ENCODE results near the gene GALNT10.

GALNT10 gene

GRCh38 chr5:154325566-154325965 lies 135.0 kb downstream of the GALNT10 start:
- no peak for DNase-seq (ENCODE audit: low spot score)

- DNase-seq (ENCODE audit: low spot score) = no peak
These were observed 138.5 kb downstream of the GALNT10 start for GRCh38 chr5:154329062-154329461.

- no peak for DNase-seq (ENCODE audit: low spot score)
These were observed 139.0 kb downstream of the GALNT10 start for GRCh38 chr5:154329519-154330040.

GRCh38 chr5:154330097-154330667 lies 139.6 kb downstream of the GALNT10 start:
- no peak for DNase-seq (ENCODE audit: low spot score)

GRCh38 chr5:154331232-154331631 lies 140.7 kb downstream of the GALNT10 start:
- DNase-seq (ENCODE audit: low spot score) = no peak

- DNase-seq (ENCODE audit: low spot score) = no peak
These were observed 141.4 kb downstream of the GALNT10 start for GRCh38 chr5:154331924-154332323.

- no peak for DNase-seq (ENCODE audit: low spot score)
These were observed 141.9 kb downstream of the GALNT10 start for GRCh38 chr5:154332451-154332850.

GRCh38 chr5:154333016-154333415 lies 142.5 kb downstream of the GALNT10 start:
- no peak for DNase-seq (ENCODE audit: low spot score)

- DNase-seq (ENCODE audit: low spot score) = no peak
These were observed 144.0 kb downstream of the GALNT10 start for GRCh38 chr5:154334406-154335064.

- DNase-seq (ENCODE audit: low spot score) = no peak
These were observed 144.5 kb downstream of the GALNT10 start for GRCh38 chr5:154335065-154335448.

- DNase-seq (ENCODE audit: low spot score) = no peak
These were observed 151.1 kb downstream of the GALNT10 start for GRCh38 chr5:154341620-154342019.

- DNase-seq (ENCODE audit: low spot score) = no peak
These were observed 151.7 kb downstream of the GALNT10 start for GRCh38 chr5:154342211-154342610.

GRCh38 chr5:154342963-154343362 lies 152.4 kb downstream of the GALNT10 start:
- DNase-seq (ENCODE audit: low spot score) = no peak

GRCh38 chr5:154344461-154344860 lies 153.9 kb downstream of the GALNT10 start:
- DNase-seq (ENCODE audit: low spot score) = no peak

GRCh38 chr5:154345255-154345952 lies 154.9 kb downstream of the GALNT10 start:
- DNase-seq (ENCODE audit: low spot score) = no peak

- DNase-seq (ENCODE audit: low spot score) = no peak
These were observed 155.9 kb downstream of the GALNT10 start for GRCh38 chr5:154346427-154346826.

GRCh38 chr5:154349626-154350264 lies 159.2 kb downstream of the GALNT10 start:
- DNase-seq (ENCODE audit: low spot score) = no peak

GRCh38 chr5:154351141-154351540 lies 160.6 kb downstream of the GALNT10 start:
- DNase-seq (ENCODE audit: low spot score) = no peak

- no peak for DNase-seq (ENCODE audit: low spot score)
These were observed 161.0 kb downstream of the GALNT10 start for GRCh38 chr5:154351566-154351965.

GRCh38 chr5:154352960-154353548 lies 162.5 kb downstream of the GALNT10 start:
- DNase-seq (ENCODE audit: low spot score) = no peak

- no peak for DNase-seq (ENCODE audit: low spot score)
These were observed 164.6 kb downstream of the GALNT10 start for GRCh38 chr5:154355129-154355611.

- DNase-seq (ENCODE audit: low spot score) = no peak
These were observed 165.6 kb downstream of the GALNT10 start for GRCh38 chr5:154356020-154356655.
